Mucosa of rectum (tissue), 2 donors: ENCODE measurements around the gene ABHD1.

Source experiments
- H3K27ac ChIP-seq, 2 donors: one replicate each; pipeline ENCODE4 v1.7.0; 2013; ENCODE audit warnings: inconsistent platforms in 2 of 2, low read depth in 2 of 2, low read length in 2 of 2
- H3K27me3 ChIP-seq, 2 donors: one replicate each; pipeline ENCODE4 v1.7.0; 2013; ENCODE audit warnings: low read length in 2 of 2; ENCODE audit not compliant: control insufficient read depth in 2 of 2, insufficient read depth in 2 of 2
- H3K36me3 ChIP-seq, 2 donors: one replicate each; pipeline ENCODE4 v1.7.0; 2013; ENCODE audit warnings: low read length in 2 of 2; ENCODE audit not compliant: control insufficient read depth in 2 of 2, insufficient read depth in 2 of 2
- H3K4me1 ChIP-seq, 2 donors: one replicate each; pipeline ENCODE4 v1.7.0; 2013; ENCODE audit warnings: low read length in 2 of 2, mild to moderate bottlenecking in 1 of 2; ENCODE audit not compliant: control insufficient read depth in 2 of 2, insufficient read depth in 2 of 2
- H3K4me3 ChIP-seq, 2 donors: one replicate each; pipeline ENCODE4 v1.7.0; 2013; ENCODE audit warnings: low read length in 2 of 2
- H3K9ac ChIP-seq, 2 donors: one replicate each; pipeline ENCODE4 v1.7.0; 2013; ENCODE audit warnings: low read length in 2 of 2, low read depth in 1 of 2, mild to moderate bottlenecking in 1 of 2
- H3K9me3 ChIP-seq, 2 donors: one replicate each; pipeline ENCODE4 v1.7.0; 2013; ENCODE audit warnings: low read length in 2 of 2; ENCODE audit not compliant: control insufficient read depth in 2 of 2
- donor health status: healthy.
- donor health status: Normal muscosa, but diverticular disease.

Gene ABHD1

GRCh38 chr2:27087823-27088410 is 35.7 kb upstream of the ABHD1 start:
- H3K27me3 ChIP-seq, result no peaks in the 10 kb centered on the region
- H3K9ac ChIP-seq, result no peak overlapping the region
- H3K27ac ChIP-seq, result no peak overlapping the region
- no peaks in the 10 kb centered on the region for H3K36me3 ChIP-seq
- peaks cover 22 to 26% of the 10 kb centered on the region in 2 donors for H3K4me1 ChIP-seq
- H3K4me3 ChIP-seq, result no peak overlapping the region
- no peaks in the 10 kb centered on the region for H3K9me3 ChIP-seq

DNA sequence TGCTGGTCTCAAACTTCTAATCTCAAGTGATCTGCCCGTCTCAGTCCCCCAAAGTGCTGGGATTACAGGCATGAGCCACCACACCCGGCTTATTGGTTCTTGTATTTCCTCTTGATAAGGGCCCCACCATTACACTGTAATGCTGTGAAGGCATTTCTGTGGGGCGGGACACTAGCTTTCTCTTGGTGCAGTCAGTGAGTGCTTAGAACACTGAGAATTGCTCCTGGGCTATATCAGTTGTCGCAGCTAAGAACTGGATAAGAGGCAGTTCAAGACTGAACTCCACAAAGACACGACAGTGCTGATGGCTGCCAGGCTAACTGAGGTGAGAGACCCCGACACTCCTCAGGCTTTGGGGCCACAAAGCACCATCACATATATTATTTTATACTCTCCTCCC is 35.0 kb upstream of the ABHD1 start:
- H3K4me3 ChIP-seq, result no peak overlapping the region
- H3K4me1 ChIP-seq, result peaks cover 24 to 28% of the 10 kb centered on the region in 2 donors
- H3K9ac ChIP-seq, result no peak overlapping the region
- no peaks in the 10 kb centered on the region for H3K36me3 ChIP-seq
- H3K9me3 ChIP-seq, result no peaks in the 10 kb centered on the region
- H3K27me3 ChIP-seq, result no peaks in the 10 kb centered on the region
- H3K27ac ChIP-seq, result no peak overlapping the region

DNA sequence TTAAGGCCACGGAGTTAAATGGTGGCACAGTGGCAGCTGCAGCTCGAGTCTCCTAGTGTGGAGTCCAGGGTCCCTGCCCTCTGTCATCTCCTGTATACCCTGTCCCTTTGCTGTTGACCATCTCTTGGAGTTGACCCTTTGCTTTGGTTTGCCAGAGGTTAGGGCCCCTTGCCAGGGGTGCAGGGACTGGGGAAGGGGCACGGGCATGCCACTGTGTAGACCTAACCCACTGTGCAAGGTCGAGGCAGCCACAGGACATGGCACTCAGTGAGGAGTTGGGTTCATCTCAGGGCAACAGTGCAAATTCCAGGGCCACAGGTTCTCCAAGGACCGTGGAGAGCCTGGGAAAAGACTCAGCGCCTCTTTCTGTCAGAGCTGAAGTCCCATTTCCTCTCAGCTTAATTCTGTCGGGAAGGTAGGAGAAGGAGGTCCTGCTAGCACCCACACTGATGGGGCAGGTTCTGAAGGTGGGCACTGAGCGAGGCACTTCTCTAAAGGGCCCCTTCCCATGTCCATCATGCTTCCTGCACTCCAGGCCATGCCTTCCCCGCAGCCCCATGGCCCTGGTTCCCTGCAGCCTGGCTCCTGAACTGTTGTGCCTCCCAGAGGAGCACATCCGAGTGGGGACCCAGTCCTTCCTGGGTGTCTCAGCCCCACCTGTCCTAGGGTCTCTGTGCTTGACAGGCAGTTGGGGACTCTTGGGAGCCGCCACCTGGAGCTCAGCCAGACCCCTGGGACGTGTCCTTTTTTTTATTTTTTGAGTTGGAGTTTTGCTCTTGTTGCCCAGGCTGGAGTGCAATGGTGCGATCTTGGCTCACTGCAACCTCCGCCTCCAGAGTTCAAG is 34.3 kb upstream of the ABHD1 start:
- Histone ChIP-seq H3K9ac (no peak overlapping the region), H3K27ac (no peak overlapping the region), H3K9me3 (no peaks in the 10 kb centered on the region), H3K36me3 (no peaks in the 10 kb centered on the region), H3K4me1 (peaks cover 24 to 28% of the 10 kb centered on the region in 2 donors), H3K4me3 (no peak overlapping the region), H3K27me3 (no peaks in the 10 kb centered on the region)

GRCh38 chr2:27091746-27092695 is 31.6 kb upstream of the ABHD1 start:
- no peaks in the 10 kb centered on the region for H3K27me3 ChIP-seq
- no peaks in the 10 kb centered on the region for H3K36me3 ChIP-seq
- H3K4me1 ChIP-seq, result peaks cover 11 to 15% of the 10 kb centered on the region in 2 donors
- H3K9me3 ChIP-seq, result no peaks in the 10 kb centered on the region
- H3K4me3 ChIP-seq, result no peak overlapping the region
- H3K9ac ChIP-seq, result no peak overlapping the region
- H3K27ac ChIP-seq, result no peak overlapping the region

GRCh38 chr2:27092696-27093429 is 30.8 kb upstream of the ABHD1 start:
- Histone ChIP-seq H3K36me3 (no peaks in the 10 kb centered on the region), H3K9me3 (no peaks in the 10 kb centered on the region), H3K9ac (no peak overlapping the region), H3K4me3 (no peak overlapping the region), H3K27ac (no peak overlapping the region), H3K27me3 (no peaks in the 10 kb centered on the region), H3K4me1 (peaks cover 4 to 10% of the 10 kb centered on the region in 2 donors)

DNA sequence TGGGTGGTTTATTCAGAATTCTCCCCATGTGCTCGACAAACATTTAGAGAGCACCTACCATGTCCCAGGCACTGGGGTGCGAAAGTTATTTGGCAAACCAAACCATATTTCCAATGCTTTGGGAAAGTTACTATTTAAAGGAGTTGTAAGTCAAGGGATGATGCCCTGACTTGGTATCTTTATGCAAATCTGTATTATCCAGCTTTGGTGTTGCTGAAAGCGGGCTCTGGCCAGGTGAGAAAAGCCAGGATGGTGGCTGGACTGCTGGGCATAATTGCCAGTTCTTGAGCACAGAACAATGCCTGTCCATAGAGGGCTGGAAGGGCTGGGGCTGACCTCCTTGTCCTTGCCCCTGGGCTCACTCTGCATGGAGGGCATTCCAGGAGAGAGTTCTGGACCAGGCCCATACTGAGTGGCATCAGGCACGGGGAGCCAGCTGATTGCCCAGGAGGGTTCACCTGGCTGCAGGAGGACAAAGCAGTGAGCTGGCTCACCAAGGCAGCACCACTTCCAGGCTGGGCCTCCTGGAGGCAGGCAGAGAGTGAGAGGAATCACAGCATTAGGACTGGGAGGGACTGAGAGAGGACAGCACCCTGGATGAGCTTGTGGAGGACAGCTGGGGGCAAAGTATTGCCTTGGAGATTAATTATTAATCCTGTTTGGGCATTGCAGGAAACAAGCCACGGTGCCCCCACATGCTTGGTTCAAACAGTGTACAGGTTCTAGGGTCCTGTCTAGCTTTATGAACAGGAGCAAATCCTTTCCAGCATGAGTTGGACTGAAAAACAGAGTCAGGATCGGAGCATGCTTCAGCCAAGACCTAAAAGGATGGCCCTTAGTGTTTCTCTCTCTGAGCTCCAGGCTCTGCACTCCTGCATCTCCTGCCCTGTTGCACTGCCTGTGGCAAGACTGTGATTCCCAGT is 29.9 kb upstream of the ABHD1 start:
- Histone ChIP-seq H3K4me3 (no peak overlapping the region), H3K36me3 (no peaks in the 10 kb centered on the region), H3K9ac (no peak overlapping the region), H3K27ac (no peak overlapping the region), H3K4me1 (peaks cover 4 to 10% of the 10 kb centered on the region in 2 donors), H3K9me3 (no peaks in the 10 kb centered on the region), H3K27me3 (no peaks in the 10 kb centered on the region)

DNA sequence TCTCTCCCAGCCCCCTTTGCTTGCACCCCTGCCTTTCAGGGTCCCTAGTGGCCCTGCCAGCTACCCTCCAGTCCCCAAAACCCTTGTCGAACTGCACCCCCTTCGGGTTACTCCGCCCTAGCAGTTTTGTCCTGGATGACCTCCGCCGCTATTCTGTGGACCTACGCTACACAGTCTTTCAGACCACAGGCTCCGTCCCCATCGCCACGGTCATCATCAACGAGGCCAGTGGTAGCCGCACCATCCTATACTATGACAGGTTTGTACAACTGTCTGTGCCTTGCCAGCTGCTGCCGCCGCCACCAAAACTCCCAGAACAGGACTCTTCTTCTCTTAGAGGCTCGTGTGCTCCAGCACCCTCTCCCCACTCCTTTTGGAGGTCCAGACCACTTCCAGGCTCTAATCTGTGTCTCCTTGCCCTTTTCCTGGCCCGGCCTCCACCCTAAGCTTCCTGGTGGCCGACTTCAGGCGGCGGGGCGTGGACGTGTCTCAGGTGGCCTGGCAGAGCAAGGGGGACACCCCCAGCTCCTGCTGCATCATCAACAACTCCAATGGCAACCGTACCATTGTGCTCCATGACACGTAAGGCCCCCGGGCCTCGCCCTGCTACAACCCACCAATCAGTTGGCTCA is 29.1 kb upstream of the ABHD1 start:
- Histone ChIP-seq H3K4me1 (peaks cover 4 to 7% of the 10 kb centered on the region in 2 donors), H3K4me3 (no peak overlapping the region), H3K27ac (no peak overlapping the region), H3K27me3 (no peaks in the 10 kb centered on the region), H3K9me3 (no peaks in the 10 kb centered on the region), H3K9ac (no peak overlapping the region), H3K36me3 (peaks cover 0 to under 1% of the 10 kb centered on the region in 2 donors)

DNA sequence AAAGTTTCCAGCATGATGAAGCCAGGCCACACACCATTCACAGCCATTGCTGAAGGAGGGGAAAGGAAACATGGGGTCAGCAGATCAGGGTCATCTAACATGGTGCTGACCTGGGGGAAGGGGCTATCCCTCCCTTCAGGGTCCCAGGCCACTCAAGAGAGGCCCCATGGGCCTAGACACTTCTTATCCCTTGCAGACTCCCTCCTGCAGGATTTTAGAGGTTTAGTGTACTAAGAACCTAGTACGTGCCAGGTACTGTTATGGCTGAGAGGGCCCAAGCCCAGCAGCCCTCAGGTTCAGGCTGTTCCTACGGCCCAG is 28.2 kb upstream of the ABHD1 start:
- Histone ChIP-seq H3K27me3 (no peaks in the 10 kb centered on the region), H3K9me3 (no peaks in the 10 kb centered on the region), H3K27ac (no peak overlapping the region), H3K4me1 (peaks cover 4 to 7% of the 10 kb centered on the region in 2 donors), H3K4me3 (no peak overlapping the region), H3K36me3 (peaks cover 0 to 3% of the 10 kb centered on the region in 2 donors), H3K9ac (no peak overlapping the region)
